Measurements from ENCODE around the gene TICRR.

Gene TICRR

DNA sequence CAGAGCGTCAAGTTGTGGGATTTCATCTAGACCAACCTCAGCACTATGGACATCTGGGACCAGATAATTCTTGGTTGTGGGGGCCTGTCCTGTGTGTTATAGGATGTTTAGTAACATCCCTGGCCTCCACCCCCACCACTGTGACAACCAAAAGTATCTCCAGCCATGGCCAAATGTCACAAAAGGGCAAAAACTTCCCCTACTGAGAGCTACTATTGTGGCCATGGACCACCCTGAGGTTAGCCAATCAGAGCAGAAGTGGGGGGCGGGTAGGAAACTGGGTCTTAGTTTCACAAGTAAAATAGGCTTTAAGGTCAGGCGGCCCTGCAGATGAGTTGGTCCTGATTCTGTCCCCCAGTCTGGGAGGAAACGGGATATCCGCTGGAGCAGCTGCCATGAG is 54.6 kb downstream of the TICRR start:
- no peak for DNase-seq

DNA sequence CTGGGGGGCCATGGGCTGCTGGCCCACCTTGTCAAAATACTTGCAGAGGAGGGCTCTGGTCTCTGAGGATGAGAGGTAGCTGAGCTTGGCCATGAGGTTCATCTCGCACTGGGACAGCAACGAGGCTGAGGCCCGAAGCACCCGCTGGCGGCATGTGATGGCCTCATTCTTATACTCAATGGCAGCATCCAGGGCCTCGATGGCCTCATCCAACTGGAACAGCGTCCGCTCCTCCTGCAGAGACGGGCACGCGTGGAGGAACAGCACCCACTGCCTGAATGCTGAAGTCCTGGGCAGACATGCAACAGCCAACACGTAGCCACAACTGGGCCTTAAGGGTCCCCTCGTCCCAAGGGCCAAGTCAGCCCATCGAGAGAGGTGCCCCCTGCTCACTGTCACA is 55.0 kb downstream of the TICRR start:
- DNase-seq: peak; percentile 42

DNA sequence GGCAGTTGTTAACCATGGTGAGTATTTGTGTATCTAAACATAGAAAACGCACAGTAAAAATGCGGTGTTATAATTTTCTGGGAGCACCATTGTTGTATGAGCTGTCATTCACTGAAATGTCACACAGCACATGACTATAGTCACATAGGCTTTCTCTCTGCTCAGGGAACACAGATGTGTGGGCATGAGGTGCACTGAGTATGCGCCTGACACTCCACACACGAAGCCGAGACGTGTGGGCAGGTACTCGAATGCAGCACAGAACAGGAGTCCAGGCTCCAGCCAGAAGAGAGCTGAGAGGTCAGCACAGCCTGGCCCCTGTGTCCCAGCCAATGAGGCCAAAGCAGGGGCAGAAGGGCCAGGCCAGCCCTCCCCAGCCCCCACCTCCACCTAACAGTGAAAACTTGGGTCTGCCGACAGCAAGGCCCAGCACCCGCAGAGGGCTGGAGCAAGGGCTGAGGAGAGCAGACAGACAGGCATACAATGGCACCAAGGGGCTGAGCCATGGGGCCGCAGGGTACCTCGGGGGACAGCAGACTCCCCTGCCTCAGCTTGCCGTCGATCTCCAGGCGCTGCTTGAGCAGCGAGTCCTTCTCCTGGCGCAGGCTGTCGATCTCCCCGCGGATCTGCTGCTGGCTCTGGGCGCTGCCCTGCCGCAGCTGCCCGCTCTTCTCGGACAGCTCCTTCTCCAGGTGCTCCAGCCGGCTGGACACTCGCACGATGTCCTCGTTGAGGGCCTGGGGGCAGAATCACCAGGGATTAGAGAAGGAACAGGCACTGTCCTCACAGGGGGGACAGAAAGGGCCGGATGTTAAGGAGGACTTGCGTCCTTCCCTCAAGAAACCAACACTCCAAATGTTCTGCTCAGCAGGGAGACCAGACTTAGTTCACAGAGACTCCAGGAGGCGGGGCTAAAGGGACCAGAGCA is 56.0 kb downstream of the TICRR start:
- DNase-seq: peak; percentile 54

DNA sequence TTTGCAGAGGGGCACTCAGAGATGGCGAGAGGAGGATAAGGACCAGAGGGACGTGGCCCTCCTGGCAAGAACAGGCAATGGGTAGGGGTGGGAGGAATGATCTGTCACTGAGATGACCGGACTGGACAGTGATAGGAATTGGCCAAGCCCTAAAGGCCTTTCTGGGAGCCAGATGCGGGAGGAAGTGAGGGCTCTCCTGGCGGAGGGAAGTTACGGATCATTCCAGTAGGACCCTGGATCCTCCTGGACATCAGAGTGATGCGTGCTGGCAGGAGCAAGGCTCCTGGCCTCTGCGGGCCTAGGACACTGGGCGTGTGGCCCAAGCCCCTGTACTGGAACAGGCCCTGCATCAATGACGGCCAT is 56.6 kb downstream of the TICRR start:
- peak; percentile 33 for DNase-seq

DNA sequence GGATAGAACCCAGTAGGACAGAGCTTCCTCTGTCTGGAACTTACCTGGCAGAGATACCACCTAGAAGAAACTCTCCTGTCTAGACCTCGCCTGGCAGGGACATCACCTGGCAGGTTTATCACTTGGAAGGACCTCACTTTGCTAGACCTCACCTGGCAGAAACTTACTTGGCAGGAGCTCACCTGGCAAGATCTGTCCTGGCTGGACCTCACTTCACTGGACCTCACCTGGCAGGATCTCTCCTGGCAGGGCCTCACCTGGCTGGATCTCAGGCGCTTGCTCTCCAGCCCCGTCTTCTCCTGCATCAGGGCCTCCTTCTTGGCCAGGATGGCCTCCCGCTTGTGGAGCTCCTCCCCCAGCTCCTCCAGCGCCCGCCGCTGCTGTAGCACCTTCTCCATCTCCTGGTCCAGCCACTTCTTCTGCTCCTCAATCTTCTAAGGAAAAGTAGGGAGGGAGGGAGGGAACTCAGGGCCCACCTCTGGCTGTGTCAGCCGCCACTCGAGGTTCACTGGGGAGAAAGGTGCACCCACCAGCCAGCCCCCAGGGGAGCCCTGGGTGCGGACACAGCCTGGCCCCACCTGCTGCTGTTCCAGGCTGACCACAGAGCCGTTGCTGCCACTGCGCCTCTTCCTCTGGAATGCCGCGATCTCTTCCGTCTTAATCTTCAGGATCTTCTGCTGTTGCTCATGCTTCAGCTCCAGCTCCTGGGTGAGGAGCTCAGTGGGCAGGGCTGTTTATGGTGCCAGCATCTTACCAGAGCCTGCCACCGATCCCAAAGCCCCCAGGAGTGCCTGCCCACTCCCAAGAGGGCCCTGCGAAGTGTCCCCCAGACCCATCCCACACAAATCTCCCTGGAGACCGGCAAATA is 57.5 kb downstream of the TICRR start:
- DNase-seq: peak; percentile 42

DNA sequence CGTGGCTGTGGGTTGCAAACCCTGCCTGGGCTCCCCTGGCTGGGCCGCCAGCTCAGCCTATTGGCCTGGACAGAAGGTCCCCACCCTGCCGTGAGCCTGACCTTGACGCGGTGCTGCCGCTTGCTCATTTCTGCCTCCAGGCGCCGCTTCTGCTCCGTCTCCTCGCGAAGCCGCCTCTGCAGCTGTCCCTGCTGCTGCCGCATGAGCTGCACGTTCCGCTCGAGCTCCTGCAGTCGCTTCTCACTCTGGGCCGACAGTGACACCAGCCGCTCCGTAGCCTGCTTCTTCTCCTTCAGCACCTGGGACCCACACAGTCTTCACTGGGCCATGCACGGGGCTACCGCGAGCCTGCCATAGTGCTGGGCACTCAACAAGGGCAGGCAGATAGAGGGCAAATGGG is 58.3 kb downstream of the TICRR start:
- peak; percentile 45 for DNase-seq

DNA sequence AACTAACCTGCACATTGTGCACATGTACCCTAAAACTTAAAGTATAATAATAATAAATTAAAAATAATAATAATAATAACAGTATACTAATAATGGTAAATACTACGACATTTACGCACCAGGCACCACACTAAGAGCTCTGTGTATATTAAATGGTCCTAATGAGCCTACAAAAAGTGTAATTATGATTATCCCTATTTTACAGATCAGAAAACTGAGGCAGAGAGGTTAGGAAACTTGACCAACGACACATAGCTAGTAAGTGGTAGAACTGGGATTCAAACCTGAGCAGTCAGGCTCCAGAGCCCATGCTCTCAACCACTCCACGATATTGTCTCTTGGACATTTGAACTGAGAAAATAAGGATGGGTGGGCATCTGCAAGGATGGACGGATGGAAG is 65.0 kb downstream of the TICRR start:
- peak; percentile 17 for DNase-seq

DNA sequence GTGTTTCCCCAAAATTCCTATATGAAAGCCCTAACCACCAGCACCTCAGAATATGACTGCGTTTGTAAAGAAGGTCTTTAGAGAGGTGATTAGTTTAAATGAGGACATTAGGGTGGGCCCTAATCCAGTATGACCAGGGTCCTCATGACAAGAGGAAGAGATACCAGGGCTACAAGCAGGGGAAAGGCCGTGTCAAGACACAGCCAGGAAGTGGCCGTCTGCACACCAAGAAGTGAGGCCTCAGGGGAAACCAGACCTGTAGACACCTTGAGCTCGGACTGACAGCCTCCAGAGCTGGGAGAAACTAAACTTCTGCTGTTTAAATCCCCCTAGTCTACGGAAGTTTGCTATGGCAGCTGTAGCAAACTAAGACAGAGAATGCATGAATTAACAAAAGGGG is 65.8 kb downstream of the TICRR start:
- no peak for DNase-seq

DNA sequence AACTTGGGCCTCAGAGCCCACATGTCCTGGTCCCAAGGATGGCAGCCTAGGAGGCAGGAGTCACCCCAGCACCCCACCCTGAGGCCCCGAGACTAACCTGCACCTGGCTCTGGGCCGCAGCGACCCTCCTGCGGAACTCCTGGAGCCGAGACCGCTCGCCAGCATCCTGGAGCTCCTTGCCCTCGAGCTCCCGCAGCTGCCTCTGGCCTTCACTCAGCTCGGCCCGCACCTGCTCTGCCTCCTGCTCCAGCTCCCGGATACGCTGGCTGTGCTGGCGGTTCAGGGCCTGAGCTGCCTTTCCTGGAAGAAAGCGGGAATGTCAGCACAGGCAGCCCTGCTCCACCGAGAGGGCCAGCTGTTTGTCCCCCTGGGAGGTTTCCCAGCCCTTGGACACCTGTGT is 66.8 kb downstream of the TICRR start:
- no peak for DNase-seq

DNA sequence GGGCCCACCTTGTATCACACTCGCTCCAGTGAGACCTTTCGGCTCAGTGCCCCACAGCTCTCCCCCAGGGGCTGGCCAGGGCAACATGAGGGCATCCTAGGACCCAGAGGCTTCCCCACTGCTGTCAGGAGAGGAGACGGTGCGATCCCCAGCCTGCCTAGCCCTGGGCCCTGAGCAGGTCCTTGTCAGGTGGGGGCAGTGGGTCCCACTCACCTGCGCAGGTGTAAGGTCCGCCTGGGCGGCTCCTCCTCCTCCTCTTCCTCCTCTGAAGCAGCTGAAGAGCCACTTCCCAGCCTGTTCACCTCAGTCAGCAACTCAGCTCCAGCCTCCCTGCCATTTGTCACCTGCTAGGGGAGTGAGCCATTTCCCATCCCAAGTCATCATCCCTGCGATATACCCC is 70.4 kb downstream of the TICRR start:
- no peak for DNase-seq

DNA sequence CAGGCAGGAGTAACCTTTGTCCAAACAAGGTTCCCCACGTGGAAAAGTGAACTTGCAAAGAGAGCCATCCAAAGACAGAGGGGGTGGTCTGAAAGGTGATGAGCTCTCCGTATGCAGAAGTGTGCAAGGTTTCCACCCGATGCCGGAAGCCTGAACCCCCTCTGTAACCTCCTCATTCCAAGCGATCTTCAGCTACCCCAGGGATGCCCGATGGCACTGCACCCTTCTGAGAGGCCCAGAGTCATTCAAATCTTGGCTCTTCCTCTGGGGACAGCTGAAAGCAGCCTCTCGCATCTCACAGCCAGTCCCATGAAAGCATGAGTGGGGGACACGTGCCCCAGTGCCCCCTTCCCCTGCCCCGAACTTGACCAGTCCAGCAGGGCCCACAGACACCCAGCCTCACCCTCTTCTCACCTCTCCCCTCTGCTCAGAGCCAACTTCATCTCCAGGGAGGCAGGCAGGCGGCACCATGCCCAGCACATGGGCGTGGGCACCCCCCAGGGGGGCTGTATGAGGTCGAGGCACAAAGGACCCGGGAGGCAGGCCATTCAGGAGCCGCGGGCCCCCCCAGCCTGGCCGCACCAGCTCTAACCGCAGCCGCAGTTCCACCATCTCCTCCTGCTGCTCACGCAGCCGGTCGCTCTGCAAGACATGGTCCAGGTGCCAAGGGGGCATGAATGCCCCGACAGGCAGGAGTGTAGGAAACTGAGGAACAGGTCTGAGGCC is 71.3 kb downstream of the TICRR start:
- no peak for DNase-seq

DNA sequence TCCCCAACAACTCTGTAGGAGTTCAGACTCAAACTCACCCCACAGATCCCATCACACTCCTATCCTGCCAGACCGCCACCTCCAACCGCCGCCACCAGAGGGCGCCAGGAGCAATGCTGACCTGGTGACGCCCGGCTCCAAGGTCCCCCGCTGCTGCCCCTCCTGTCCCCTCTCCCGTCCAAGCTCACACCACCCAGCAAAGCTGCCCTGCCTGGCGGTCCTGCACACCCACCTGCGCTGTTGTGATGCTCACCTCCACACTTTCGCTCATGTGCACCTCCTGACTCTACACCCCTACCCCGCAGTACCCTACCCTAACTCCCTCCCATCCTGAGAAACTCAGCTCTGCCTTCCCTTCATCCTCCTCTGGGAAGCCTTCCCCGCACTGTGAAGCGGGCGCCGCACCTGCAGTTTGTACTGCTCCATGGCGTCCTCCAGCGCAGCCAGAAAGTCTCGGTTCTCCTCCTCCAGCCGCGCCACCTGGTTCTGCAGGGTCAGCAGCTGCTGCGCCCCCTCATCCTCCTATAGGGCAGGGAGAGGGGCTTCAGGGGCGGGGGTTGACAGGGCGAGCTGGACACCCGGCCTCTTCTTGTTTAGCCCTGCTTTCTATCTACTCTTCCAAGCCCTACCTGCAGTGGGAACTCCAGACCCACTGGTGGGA is 72.1 kb downstream of the TICRR start:
- peak; percentile 88 for DNase-seq

DNA sequence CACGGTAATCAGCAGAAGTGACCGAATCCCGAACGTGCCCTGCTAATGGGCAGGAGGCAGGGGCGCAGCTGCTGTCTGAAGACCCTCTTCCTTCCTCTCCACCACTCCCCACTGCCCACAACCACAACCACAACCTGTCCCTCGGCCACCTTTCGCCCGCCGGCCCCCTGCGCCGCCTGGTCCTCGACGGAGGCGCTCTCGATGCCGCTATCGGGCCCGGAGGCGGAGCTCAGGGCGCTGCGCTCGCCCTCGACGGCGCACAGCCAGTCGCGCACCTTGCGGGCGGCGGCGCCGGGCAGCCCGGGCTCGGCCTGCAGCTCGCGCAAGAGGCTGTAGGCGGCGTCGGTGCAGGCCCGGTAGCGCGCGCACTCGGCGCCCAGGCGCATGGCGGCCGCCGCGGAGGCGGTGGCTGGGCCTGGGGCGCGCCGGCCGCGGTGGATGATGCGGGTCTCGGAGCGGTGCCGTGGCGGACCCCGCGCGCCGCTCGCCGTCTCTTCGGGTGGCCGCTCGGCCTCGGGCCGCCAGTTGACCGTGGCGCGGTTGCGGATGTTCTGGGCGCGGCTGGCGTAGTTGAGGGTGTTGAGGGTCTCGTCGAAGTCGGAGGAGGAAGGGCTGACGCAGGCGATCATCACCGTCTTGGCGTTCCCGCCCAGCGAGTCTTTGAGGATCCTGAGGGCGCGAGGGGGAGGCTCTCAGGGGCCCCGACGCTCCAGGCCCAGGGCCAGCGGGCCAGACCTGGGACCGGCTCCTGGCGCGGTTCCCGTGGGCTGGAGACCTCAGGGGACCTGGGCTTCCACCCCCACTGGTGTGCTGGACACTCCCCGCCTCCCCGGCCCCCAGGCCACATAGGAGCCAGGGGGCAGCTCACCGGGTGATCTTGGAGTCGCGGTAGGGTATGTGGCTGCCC is 73.1 kb downstream of the TICRR start:
- no peak for DNase-seq

DNA sequence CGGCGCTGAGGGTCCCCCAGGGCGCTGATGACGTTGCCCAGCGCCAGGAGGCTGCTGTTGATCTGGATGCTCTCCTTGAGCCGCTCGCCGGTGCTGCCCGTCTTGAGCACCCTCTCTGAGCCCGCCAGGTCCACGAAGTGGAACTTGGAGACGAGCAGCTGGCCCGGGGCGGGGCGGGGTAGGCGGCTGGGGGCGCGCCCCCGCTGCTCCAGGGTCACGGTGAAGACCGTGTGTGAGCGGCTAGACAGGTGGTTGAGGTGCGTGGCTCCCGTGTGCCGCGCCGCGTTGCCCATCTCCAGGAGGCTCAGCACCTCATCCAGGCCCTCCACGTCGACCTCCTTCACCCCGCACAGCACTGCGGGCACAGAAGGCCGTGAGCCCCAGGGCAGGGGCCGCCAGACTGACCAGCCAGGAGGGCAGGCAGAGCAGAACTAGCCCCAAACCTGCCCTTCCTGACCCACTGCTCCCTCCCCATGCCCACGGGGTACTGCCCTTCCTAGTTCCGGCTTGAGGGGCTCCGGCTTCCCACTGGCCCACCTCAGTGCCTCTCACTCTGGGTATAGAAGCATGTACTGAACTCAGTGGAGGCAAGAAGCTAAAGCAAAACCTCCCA is 73.8 kb downstream of the TICRR start:
- DNase-seq: no peak

DNA sequence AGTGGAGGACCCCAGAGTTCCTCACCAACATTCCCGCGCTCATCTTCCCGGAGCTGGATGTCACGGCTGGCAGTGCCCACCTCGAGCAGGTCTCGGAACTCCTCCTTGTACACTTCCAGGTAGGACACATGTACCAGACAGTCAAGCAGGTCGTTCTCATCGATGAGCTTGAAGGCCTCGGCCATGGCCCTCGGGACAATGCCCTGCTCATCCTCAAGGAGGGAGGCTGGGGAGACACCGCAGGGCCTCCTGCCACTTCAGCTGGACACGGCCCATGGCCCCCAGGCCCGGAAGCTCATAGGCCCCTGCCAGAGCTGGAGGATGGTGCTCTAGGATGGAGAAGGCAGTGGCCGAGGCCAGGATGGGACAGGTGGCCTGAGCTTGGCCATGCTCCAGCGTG is 74.4 kb downstream of the TICRR start:
- no peak for DNase-seq

DNA sequence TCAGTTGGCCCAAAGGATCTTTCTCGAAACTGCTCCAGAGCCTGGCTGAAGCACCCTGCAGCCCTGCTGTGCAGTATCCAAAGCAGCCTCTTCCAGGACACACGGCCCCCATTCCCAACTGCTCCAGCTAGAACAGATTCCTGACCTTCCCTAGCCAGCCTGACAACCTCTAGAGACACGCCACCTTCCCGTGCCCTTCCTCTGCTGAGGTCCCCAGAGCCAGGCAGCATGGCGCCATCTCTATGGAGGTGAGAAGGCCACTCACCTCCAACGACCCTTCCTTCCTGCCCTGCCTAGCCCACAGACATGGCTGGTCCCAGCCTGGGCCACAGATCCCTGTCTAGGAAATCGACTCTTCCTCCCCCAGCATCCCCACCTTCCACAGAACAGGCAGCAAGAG is 76.9 kb downstream of the TICRR start:
- no peak for DNase-seq

DNA sequence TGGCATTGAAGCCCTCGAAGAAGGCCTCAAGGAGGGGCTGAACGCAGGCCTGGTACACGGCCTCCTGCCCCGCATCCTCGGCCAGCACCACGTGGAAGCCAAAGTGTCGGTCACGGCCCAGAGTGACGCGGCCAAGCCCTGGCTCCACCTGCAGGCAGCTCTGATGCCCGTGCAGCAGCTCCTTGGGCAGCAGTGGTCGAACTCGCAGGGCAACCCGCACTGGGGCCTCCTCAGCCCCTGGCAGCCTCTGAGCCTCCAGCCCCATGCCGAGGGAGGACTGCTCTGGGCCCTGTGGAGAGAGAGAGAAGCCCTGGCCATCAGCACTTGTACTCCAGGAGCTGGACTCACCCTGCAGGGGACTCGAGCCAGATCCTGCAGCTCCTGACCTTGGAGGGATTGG is 77.4 kb downstream of the TICRR start:
- DNase-seq: no peak

DNA sequence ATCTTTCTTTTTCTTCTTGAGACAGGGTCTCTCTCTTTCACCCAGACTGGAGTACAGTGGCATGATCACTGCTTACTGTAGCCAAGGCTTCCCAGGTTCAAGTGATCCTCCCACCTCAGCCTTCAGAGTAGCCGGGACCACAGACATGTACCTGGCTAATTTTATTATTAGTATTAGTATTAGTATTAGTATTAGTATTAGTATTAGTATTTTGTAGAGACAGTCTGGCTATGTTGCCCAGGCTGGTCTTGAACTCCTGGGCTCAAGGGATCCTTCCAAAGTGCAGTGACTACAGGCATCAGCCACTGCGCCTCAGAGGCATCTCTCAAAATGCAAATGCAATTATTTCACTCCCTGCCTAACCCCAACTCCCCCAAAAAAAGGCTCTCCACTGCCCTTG is 78.3 kb downstream of the TICRR start:
- no peak for DNase-seq

DNA sequence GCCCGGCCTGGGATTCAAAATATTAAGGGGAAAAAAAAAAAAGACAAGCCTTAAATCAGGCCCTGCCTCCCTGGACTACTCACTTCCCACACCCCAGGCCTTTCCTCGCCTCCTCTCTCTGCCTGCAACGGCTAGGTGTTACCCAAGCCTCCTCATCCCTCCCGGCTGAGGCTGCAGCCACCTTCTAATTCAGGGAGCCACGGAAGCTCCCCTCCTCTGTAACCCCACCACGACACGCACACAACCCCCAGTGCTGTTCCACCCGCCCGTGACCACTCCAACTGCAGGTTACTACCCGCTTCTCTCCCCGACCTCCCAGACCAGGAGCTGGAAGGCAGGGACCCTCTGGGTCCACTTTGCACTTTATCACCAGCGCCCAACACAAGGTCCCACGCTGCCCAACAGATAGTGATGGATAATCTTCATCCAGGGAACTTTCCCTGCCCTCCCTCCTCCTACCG is 79.1 kb downstream of the TICRR start:
- DNase-seq: no peak

DNA sequence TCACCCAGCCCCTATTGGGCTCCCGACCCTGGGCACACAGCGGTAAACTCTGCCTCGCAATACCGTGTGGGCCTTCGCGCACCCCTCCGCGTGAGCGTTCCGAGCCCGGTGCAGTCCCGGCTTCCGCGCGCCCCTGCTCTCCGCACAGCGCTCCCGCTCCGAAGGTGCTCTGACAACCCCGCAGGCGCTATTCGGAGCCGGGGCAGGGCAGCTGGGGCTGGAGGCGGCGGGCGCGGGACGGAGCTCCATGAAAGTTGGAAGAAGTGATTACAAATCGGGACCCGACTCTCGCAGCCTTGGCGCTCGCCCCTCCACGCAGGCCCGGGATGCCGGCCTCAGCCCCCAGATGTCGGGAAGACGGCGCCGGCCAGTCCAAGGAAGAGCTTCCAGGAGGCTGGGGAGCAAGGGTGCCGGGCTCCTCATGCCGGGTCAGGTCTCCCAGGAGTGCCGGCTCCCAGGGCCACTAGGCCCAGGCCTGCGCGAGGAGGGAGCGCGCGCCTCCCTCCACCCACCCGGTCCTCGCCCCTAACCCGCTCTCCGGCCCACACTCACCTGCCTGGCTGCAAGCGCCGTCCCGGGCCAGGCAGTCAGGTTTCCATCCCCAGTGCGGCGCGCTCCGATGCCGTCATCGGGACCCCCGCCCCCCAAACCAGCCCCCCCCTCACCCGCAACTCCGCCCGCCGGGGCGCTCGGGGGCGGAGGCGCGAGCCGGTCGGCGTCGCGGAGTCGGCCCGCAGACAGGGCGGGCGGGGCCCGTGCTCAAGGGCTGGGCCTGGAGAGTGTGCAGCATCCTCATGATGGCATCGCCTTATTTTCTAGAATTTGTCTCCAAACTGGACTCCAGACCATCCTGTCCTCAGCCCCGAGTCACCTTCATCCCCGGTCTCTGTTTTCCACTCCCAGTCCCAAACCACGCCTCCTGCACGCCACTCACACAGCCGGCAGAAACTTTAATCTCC is 79.9 kb downstream of the TICRR start, which contains the start of gene KIF7:
Gene KIF7, minus strand, starts transcription at position 621 of the 959 bp plus-strand sequence. CDS start 2,537 bp downstream, outside the sequence.
- peak; percentile 89 for DNase-seq

Measured in islet precursor cell (in vitro differentiated cells).